OCI-LY3 (cell line): Measurements from ENCODE around the gene SERPINE1.
A peak's percentile ranks its signal among the peaks of the same experiment; 100 is the strongest.

Experiments used
- H2AFZ ChIP-seq: fragments of 200-600, 300-600 bp; shearing (Covaris generic); 2 replicates; pipeline ENCODE4 v1.6.0; 2014; ENCODE audit warnings: antibody characterized with exemption, low read depth, low read length
- H3K27ac ChIP-seq: fragments of 200-600, 300-600 bp; sonication (generic); 2 replicates; pipeline ENCODE4 v1.5.1; 2014; ENCODE audit warnings: mild to moderate bottlenecking, low read length, moderate library complexity, mixed read lengths
- H3K27me3 ChIP-seq: fragments of 200-600, 300-600 bp; sonication (generic); 2 replicates; pipeline ENCODE4 v1.6.1; 2014; ENCODE audit warnings: low read depth, low read length, mixed read lengths
- H3K36me3 ChIP-seq: fragments of 200-600, 300-600 bp; sonication (generic); replicated peaks from 2 replicates; pipeline ENCODE3; 2014; ENCODE audit warnings: low read depth, low read length, mixed read lengths
- H3K4me1 ChIP-seq: fragments of 300-600, 200-600 bp; sonication (generic); 2 replicates; pipeline ENCODE4 v1.6.1; 2014; ENCODE audit warnings: low read length, mixed read lengths
- H3K4me2 ChIP-seq: fragments of 200-600, 300-600 bp; sonication (generic); 2 replicates; pipeline ENCODE4 v1.6.1; 2014; ENCODE audit warnings: low read length, mixed read lengths
- H3K4me3 ChIP-seq: fragments of 300-600, 200-600 bp; sonication (generic); 2 replicates; pipeline ENCODE4 v1.5.1; 2014; ENCODE audit warnings: antibody characterized with exemption, mild to moderate bottlenecking, low read length, moderate library complexity
- H3K79me2 ChIP-seq: fragments of 300-600, 200-600 bp; shearing (Covaris generic); 2 replicates; pipeline ENCODE4 v1.6.1; 2014; ENCODE audit warnings: mild to moderate bottlenecking, low read length, mixed read lengths
- H3K9ac ChIP-seq: fragments of 300-600, 200-600 bp; shearing (Covaris generic); 2 replicates; pipeline ENCODE4 v1.6.0; 2014; ENCODE audit warnings: mild to moderate bottlenecking, low read length, moderate library complexity
- H3K9me3 ChIP-seq: fragments of 200-600, 300-600 bp; shearing (Covaris generic); 2 replicates; pipeline ENCODE4 v1.6.1; 2014; ENCODE audit warnings: low read length, mixed read lengths; ENCODE audit not compliant: insufficient read depth
- H4K20me1 ChIP-seq: fragments of 200-600, 300-600 bp; sonication (generic); 2 replicates; pipeline ENCODE4 v1.6.1; 2016; ENCODE audit warnings: low read length, mixed read lengths; ENCODE audit not compliant: insufficient read depth
- EZH2phosphoT487 ChIP-seq: fragments of 200-600 bp; shearing (Covaris generic); IDR thresholded peaks from 2 replicates; pipeline ENCODE4 v1.6.1; 2018; ENCODE audit warnings: antibody characterized with exemption, mixed run types, low read depth
- TF ChIP-seq, protein P1 (sequence below): fragments of 200-600, 300-600 bp; sonication (generic); IDR thresholded peaks from 2 replicates; pipeline ENCODE4 v1.5.1; 2014; ENCODE audit warnings: antibody characterized with exemption, low read length, low read depth

The SERPINE1 gene

GRCh38 chr7:101166909-101167644 is 40.2 kb downstream of the SERPINE1 start:
- Histone ChIP-seq H3K36me3 (peaks cover 1% of the 10 kb centered on the region), H3K9me3 (no peaks in the 10 kb centered on the region), H3K4me2 (0 out of 2 replicates have a peak overlapping the region, but pooled peaks have one; percentile 9), H4K20me1 (no peaks in the 10 kb centered on the region), H3K9ac (no peak overlapping the region), H2AFZ (no peak overlapping the region), H3K4me1 (peaks cover 28% of the 10 kb centered on the region), H3K4me3 (no peak overlapping the region), H3K27ac (no peak overlapping the region), H3K79me2 (no peaks in the 10 kb centered on the region), H3K27me3 (peaks cover 42% of the 10 kb centered on the region)
- no peak for TF ChIP-seq EZH2phosphoT487
- TF ChIP-seq, protein P1, sequence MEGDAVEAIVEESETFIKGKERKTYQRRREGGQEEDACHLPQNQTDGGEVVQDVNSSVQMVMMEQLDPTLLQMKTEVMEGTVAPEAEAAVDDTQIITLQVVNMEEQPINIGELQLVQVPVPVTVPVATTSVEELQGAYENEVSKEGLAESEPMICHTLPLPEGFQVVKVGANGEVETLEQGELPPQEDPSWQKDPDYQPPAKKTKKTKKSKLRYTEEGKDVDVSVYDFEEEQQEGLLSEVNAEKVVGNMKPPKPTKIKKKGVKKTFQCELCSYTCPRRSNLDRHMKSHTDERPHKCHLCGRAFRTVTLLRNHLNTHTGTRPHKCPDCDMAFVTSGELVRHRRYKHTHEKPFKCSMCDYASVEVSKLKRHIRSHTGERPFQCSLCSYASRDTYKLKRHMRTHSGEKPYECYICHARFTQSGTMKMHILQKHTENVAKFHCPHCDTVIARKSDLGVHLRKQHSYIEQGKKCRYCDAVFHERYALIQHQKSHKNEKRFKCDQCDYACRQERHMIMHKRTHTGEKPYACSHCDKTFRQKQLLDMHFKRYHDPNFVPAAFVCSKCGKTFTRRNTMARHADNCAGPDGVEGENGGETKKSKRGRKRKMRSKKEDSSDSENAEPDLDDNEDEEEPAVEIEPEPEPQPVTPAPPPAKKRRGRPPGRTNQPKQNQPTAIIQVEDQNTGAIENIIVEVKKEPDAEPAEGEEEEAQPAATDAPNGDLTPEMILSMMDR, result no peak

GRCh38 chr7:101167645-101168411 is 40.9 kb downstream of the SERPINE1 start:
- H3K27ac ChIP-seq, result no peak overlapping the region
- peaks cover 21% of the 10 kb centered on the region for H3K4me1 ChIP-seq
- H3K36me3 ChIP-seq, result no peaks in the 10 kb centered on the region
- H3K79me2 ChIP-seq, result no peaks in the 10 kb centered on the region
- H3K9me3 ChIP-seq, result no peaks in the 10 kb centered on the region
- H3K4me2 ChIP-seq, result no peak overlapping the region
- no peak overlapping the region for H3K4me3 ChIP-seq
- TF ChIP-seq EZH2phosphoT487, result no peak
- TF ChIP-seq, protein P1, result no peak
- H4K20me1 ChIP-seq, result no peaks in the 10 kb centered on the region
- H3K9ac ChIP-seq, result no peak overlapping the region
- no peak overlapping the region for H2AFZ ChIP-seq
- H3K27me3 ChIP-seq, result peaks cover 42% of the 10 kb centered on the region

DNA sequence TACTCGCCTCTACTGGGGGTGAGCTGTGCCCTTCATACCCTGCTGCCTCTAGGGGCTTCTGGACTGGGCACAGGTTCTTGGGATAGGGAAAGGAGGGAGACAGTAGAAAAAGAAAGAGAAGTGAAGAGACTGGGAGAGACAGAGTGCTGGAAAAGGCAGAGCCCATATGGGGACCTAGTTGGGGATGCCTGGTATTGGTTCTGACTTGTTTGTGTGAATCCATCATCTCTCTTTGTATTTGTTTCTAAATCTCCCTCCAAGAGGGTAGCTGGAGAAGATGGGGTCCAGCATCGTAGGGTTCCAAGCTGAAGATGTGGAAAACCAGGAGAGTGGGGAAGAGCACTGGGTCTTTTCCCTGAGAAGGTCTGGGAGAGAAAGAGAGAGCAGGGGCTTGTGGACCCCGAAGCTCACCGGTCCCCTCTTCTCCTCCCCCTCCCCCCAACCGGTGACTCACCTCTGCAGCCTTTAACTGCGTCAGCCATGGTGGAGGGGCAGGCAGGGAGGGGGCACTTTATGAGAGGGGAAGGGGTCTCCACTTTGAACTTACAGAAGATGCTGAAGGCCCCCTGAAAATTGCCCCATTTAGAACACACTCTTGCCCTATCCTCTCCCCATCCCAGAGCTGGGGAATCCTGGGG is 41.6 kb downstream of the SERPINE1 start:
- H3K27me3 ChIP-seq, result peaks cover 42% of the 10 kb centered on the region
- no peaks in the 10 kb centered on the region for H3K79me2 ChIP-seq
- peak overlapping the region; percentile 99; the same call in 1 of the 2 replicates for H3K4me2 ChIP-seq
- peaks cover 21% of the 10 kb centered on the region for H3K4me1 ChIP-seq
- H3K36me3 ChIP-seq, result no peaks in the 10 kb centered on the region
- H3K27ac ChIP-seq, result no peak overlapping the region
- H4K20me1 ChIP-seq, result no peaks in the 10 kb centered on the region
- H3K9me3 ChIP-seq, result no peaks in the 10 kb centered on the region
- H3K4me3 ChIP-seq, result no peak overlapping the region
- TF ChIP-seq EZH2phosphoT487, result no peak
- TF ChIP-seq, protein P1, result no peak
- no peak overlapping the region for H3K9ac ChIP-seq
- H2AFZ ChIP-seq, result no peak overlapping the region
